ENCODE data around the gene BMERB1. TPM values are rescaled to one million over a fixed set of nuclear protein-coding genes. Genes with fewer than 3 reads are reported as not detected.

BMERB1 gene
- total and polyA plus RNA-seq, 9 of the 15 experiments (the other 6 are each of a cell fraction or from before 2014, with no cell fraction given) = 0.29 to 2.9 (median 0.94) TPM

GRCh38 chr16:15592324-15592723 is 157.9 kb downstream of the BMERB1 start:
- CTCF ChIA-PET (ENCODE audit: low intra/inter-chr PET ratio) = no interaction called here
- TF ChIP-seq TEAD4 (IDR thresholded peaks at IDR 0.05; ENCODE audit: low read length) = no peak
- no peak for TF ChIP-seq TEAD4 (CRISPR knock-in tag; IDR thresholded peaks at IDR 0.05; ENCODE audit: borderline replicate concordance)
- TF ChIP-seq E2F5 (CRISPR knock-in tag; IDR thresholded peaks at IDR 0.05) = no peak
- TF ChIP-seq ZNF740 (CRISPR knock-in tag; IDR thresholded peaks at IDR 0.05) = peak; percentile 51; the same call in 1 of the 2 replicates
- no peak for TF ChIP-seq ZNF740 (tag; IDR thresholded peaks at IDR 0.05)
- TF ChIP-seq HEY1 (CRISPR knock-in tag; IDR thresholded peaks at IDR 0.05; ENCODE audit: borderline replicate concordance) = no peak
- TF ChIP-seq NR2C1 (IDR thresholded peaks at IDR 0.05) = no peak
- peak; percentile 26; the same call in 1 of the 2 replicates for TF ChIP-seq NR2C1 (tag; IDR thresholded peaks at IDR 0.05)
- peak; percentile 52; the same call in 1 of the 2 replicates for TF ChIP-seq HDAC8 (tag; IDR thresholded peaks at IDR 0.05)
- peak; percentile 49; the same call in 1 of the 2 replicates for TF ChIP-seq ZNF592 (IDR thresholded peaks at IDR 0.05)
- no peak for TF ChIP-seq ETV6 (IDR thresholded peaks at IDR 0.05; ENCODE audit: borderline replicate concordance in 1 of 2, low read depth in 2 of 2, low read length in 1 of 2)
- TF ChIP-seq ETV6 (CRISPR knock-in tag; IDR thresholded peaks at IDR 0.05; ENCODE audit: borderline replicate concordance) = no peak
- no peak for TF ChIP-seq BRF2 (IDR thresholded peaks at IDR 0.05; ENCODE audit: borderline replicate concordance, insufficient read depth, insufficient read length)
- no peak for TF ChIP-seq NR4A1 (CRISPR knock-in tag; IDR thresholded peaks at IDR 0.05)
- TF ChIP-seq NR4A1 (tag; IDR thresholded peaks at IDR 0.05) = 0 out of 2 replicates have a peak, but pooled peaks have one; percentile 30
- TF ChIP-seq SMAD4 (CRISPR knock-in tag; conservative IDR thresholded peaks at IDR 0.05) = peak; percentile 42; the same call in 1 of the 2 replicates

More at GRCh38 chr16:15592324-15592723, 157.9 kb downstream of the BMERB1 start:
- in situ Hi-C loops (cut with MboI) (no loop called here), intact Hi-C loops (cut with micrococcal nuclease) (no loop called here)
- POLR2A ChIA-PET = interaction anchor here (1.9 kb wide), 1 partner anchor 16 kb away, joined by 12 read pairs; no protein-coding TSS in a partner anchor
- no peak overlapping the region for H3K4me3 ChIP-seq
- H4K20me1 ChIP-seq (replicated peaks; ENCODE audit: control insufficient read depth, insufficient read depth, low read length) = no peaks in the 10 kb centered on the region
- no peaks in the 10 kb centered on the region for H3K27me3 ChIP-seq (ENCODE audit: control insufficient read depth in 2 of 2, insufficient read depth in 2 of 2, low read length in 2 of 2)
- H3K4me2 ChIP-seq (ENCODE audit: insufficient read depth, low read length) = no peak overlapping the region
- H3K27ac ChIP-seq (ENCODE audit: extremely low read depth, low read depth, low read length) = peak overlapping the region; percentile 37; the same call in 1 of the 3 replicates
- no peak for FAIRE-seq
- ATAC-seq = no peak
- peaks cover 28 to 41% of the 10 kb centered on the region in 2 experiments for H3K4me1 ChIP-seq (replicated peaks in 1 of 2; ENCODE audit: control insufficient read depth in 2 of 2, insufficient read depth in 2 of 2, low read length in 2 of 2)
- H3K79me2 ChIP-seq (ENCODE audit: control insufficient read depth, insufficient read depth, low read length) = no peaks in the 10 kb centered on the region
- no TSS peak for BruUV-seq (replicated peaks)
- H3K36me3 ChIP-seq (ENCODE audit: control insufficient read depth, insufficient read depth, low read length) = peaks cover 24% of the 10 kb centered on the region
- 86% methylated on average over 9 of the region's 9 CpGs for WGBS (ENCODE audit: insufficient coverage, low coverage, missing lambda C conversion rate)
- no peaks in the 10 kb centered on the region for H3K9me1 ChIP-seq (ENCODE audit: control insufficient read depth, insufficient read depth, low read length)
- DNase-seq (ENCODE audit: extremely low read depth in 1 of 4, low spot score in 3 of 4) = no peak
- peaks cover 2% of the 10 kb centered on the region; the same call in 1 of the 2 replicates for H3K9me3 ChIP-seq (replicated peaks; ENCODE audit: control insufficient read depth, insufficient read depth, low read depth, low read length)
- no peak overlapping the region for H2AFZ ChIP-seq (ENCODE audit: low read depth, low read length)
- peak overlapping the region in 1 of 2 experiments; percentile 74; a peak in 3 of 4 replicates for H3K9ac ChIP-seq (ENCODE audit: insufficient read depth in 1 of 2, low read depth in 2 of 2, low read length in 2 of 2)

All from K562 (cell line).